Measurements from ENCODE around the gene THNSL1. TPM values are rescaled to one million over a fixed set of nuclear protein-coding genes. Genes with fewer than 3 reads are reported as not detected.

The THNSL1 gene
- total RNA-seq, 1 experiment from 2014 or later = 4.2 TPM

- Histone ChIP-seq H3K79me2 (ENCODE audit: insufficient read depth, low read length) (no peaks in the 10 kb centered on the region), H2BK15ac (ENCODE audit: low read depth, low read length) (no peak overlapping the region), H3K4ac (ENCODE audit: low read depth, low read length) (no peak overlapping the region), H2BK12ac (ENCODE audit: insufficient read length, low read depth, low read length) (no peak overlapping the region), H3T11ph (ENCODE audit: low read length) (no peak overlapping the region), H3K9me3 (ENCODE audit: control insufficient read depth, low read depth, low read length) (no peaks in the 10 kb centered on the region), H3K27ac (ENCODE audit: insufficient read length, low read depth, low read length) (no peak overlapping the region), H4K5ac (ENCODE audit: insufficient read length, low read depth, low read length) (no peak overlapping the region), H3K4me1 (ENCODE audit: insufficient read depth, low read length) (peaks cover 5% of the 10 kb centered on the region; the same call in 1 of the 2 replicates), H3K23ac (ENCODE audit: insufficient read length, low read depth, low read length) (no peak overlapping the region), H3K27me3 (ENCODE audit: insufficient read depth, low read length) (peaks cover 12% of the 10 kb centered on the region; the same call in 1 of the 2 replicates), H2BK120ac (ENCODE audit: low read depth, low read length, poor library complexity, severe bottlenecking) (no peak overlapping the region), H3K56ac (ENCODE audit: insufficient read length, low read depth, low read length) (no peak overlapping the region), H4K20me1 (ENCODE audit: control insufficient read depth, insufficient read depth, insufficient read length) (no peaks in the 10 kb centered on the region), H4K8ac (replicated peaks; ENCODE audit: insufficient read length, low read depth, low read length) (no peak overlapping the region), H2BK20ac (ENCODE audit: low read depth, low read length, poor library complexity, severe bottlenecking) (no peak overlapping the region), H2BK5ac (ENCODE audit: insufficient read length, low read length) (no peak overlapping the region), H4K91ac (ENCODE audit: insufficient read length, low read depth, low read length) (no peak overlapping the region), H3K79me1 (ENCODE audit: insufficient read depth, low read depth, low read length, poor library complexity, severe bottlenecking) (no peaks in the 10 kb centered on the region), H2AFZ (ENCODE audit: low read length) (no peak overlapping the region), H3K9ac (ENCODE audit: extremely low read depth, insufficient read length, low read length) (no peak overlapping the region), H2AK5ac (ENCODE audit: insufficient read length, low read length) (no peak overlapping the region), H3K4me2 (ENCODE audit: insufficient read depth, insufficient read length, low read length) (no peak overlapping the region), H3K14ac (ENCODE audit: insufficient read depth, low read length) (no peak overlapping the region), H3K23me2 (ENCODE audit: insufficient read length, low read depth, low read length, poor library complexity, severe bottlenecking) (peaks cover 3% of the 10 kb centered on the region), H3K18ac (ENCODE audit: insufficient read length, low read depth, low read length) (no peak overlapping the region)
- no peaks in the 10 kb centered on the region for H3K9me3 Mint-ChIP-seq
- H3K4me3 Mint-ChIP-seq = no peak overlapping the region
- H3K27me3 Mint-ChIP-seq (ENCODE audit: low read depth) = peaks cover 88% of the 10 kb centered on the region
- no peak overlapping the region for H3K27ac Mint-ChIP-seq
- WGBS (ENCODE audit: extremely low coverage, insufficient read length, low lambda C conversion rate) = no CpG with 5 or more reads among the region's 1 CpG
- peaks cover 14% of the 10 kb centered on the region in 2 experiments for H3K4me1 Mint-ChIP-seq
- no peaks in the 10 kb centered on the region; a peak in 1 of 7 replicates for H3K36me3 Mint-ChIP-seq (ENCODE audit: insufficient read depth in 1 of 3, low read depth in 3 of 3)
- DNase-seq = no peak
- no peak for TF ChIP-seq CTCF (conservative IDR thresholded peaks at IDR 0.05)
Observed at GRCh38 chr10:25071227-25071626, 54.8 kb downstream of the THNSL1 start.

Data from H9 (cell line).